Stimulated activated naive CD4-positive, alpha-beta T cell (primary cell): Measurements from ENCODE around the gene SLCO4A1.
A peak's percentile ranks its signal among the peaks of the same experiment; 100 is the strongest.

Experiments
- DNase-seq, 6 experiments: peaks; one replicate each; lab custom pipeline; 2025; lab: John Stamatoyannopoulos, UW

Gene SLCO4A1

GRCh38 chr20:62702013-62702300 lies 59.7 kb downstream of the SLCO4A1 start:
- DNase-seq = no peak

DNA sequence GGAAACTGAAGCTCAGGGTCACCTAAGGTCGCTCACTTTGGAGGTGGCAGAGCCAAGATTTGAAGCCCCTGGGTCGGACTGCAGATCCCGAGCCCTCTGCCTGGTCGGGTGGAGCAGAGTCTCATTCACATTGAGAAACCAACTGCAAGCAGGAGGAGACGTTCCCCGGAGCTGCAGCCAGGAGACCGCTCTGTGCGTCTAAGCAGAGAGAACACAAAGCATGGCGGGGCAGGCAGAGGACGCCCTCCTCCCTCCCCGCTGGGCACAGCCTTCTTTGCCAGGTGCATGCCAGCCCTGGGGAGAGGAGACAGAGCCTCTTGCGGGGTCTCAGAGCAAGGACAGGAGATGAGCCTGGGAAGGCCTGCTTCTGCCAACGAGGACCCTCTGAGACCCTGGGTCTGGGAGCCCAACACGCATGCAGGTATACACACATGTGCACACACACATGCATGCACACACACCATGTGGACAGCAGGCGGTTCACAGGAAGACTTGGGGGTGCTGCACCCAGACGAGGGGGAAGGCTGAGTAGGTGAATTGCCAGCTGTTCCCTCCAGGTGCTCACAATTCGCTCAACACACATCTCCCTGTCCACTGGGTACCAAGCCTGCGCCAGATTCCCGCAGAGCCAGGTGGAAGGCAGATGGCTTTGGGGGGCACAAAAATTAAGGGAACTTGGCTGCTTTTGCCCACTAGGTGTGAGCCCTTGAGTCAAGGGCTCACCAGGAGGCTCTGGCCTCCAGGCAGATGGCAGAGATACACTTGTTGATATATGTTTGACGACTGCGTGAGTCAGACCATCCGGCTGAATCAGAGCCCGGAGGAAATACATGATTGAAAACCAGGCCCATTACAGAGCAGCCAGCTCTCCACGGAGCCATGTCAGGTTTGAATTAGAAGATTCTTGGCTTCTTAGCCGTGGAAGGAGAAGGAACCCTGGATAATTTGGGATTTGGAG lies 60.9 kb downstream of the SLCO4A1 start:
- DNase-seq = no peak

- no peak for DNase-seq
These were observed 61.5 kb downstream of the SLCO4A1 start for GRCh38 chr20:62703853-62704228.

GRCh38 chr20:62704341-62704948 lies 62.1 kb downstream of the SLCO4A1 start:
- no peak for DNase-seq

DNA sequence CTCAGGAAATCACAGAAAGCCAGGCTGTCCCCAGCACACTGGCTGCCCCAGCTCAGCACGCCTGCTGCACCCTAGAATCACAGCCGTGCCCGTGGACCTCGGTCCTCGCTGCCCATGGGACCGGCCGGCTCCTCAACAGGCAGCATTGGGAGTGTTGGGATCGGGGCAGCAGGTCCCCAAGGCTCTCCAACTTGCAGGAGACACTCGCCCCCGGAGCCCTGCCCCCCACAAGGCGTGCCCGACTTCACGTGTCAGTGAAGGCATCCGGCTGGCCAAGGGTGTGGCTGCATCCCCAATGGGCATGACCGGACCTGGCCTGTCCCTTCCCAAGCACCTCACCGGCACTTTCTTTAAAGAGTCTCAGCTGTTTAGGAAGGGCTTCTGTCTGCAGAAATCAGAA lies 63.3 kb downstream of the SLCO4A1 start:
- DNase-seq = no peak

DNA sequence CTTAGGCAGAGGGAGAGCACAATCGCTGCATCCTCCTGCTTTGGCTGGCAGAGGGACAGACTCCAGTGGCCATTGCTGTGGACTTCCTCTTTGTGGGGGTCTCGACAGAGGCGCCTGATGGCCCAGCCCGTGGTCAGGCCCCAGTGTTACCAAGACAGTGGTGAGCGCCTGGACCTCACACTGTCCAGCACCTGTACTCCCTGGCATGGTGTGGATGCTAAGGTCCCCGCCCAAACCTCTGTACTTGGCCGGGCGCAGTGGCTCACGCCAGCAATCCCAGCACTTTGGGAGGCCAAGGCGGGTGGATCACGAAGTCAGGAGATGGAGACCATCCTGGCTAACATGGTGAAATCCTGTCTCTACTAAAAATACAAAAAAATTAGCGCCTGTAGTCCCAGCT lies 64.0 kb downstream of the SLCO4A1 start:
- DNase-seq = no peak

GRCh38 chr20:62706857-62707256 lies 64.6 kb downstream of the SLCO4A1 start:
- DNase-seq = no peak

- DNase-seq = no peak
These were observed 65.1 kb downstream of the SLCO4A1 start for GRCh38 chr20:62707276-62707920.

DNA sequence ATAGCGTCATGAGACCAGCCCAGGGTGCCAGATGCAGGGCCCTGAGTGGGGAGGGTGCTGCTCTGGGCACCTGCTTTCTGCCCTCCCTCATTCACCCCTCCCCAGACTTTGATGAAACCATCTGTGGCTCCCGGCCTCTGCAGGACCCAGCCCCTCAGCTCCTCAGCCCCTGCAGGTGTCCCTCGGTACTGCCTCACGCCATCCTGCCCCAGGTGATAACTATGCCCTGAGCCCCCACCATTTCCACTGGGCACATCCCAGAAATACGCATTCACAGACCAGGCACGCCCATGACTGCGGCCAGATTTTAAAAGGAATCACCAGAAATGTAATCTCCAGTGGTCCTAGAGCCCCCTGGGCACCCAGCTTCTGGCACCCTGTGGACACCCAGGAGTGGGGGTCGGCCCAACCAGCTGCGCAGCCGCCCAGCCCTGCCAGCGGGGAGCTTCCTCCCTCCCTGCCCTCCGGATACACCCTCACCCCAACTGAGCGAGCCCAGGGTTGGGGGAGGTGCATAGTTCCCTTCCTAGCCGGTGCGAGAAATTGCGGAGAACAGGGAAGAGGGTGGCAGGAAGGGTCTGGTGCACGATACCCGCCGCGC lies 65.7 kb downstream of the SLCO4A1 start:
- DNase-seq = peak in 1 of 6 experiments; percentile 11

GRCh38 chr20:62708591-62709536 lies 66.6 kb downstream of the SLCO4A1 start, which contains the start of gene NTSR1:
Gene NTSR1, plus strand, starts transcription at chr20:62708836. Its CDS starts 372 bp downstream, at chr20:62709208.
- peak in 1 of 6 experiments; percentile 9 for DNase-seq

- no peak for DNase-seq
These were observed 67.2 kb downstream of the SLCO4A1 start for GRCh38 chr20:62709537-62709905.

- DNase-seq = no peak
These were observed 68.0 kb downstream of the SLCO4A1 start for GRCh38 chr20:62710221-62710885.

- DNase-seq = no peak
These were observed 68.8 kb downstream of the SLCO4A1 start for GRCh38 chr20:62710886-62711702.

GRCh38 chr20:62711703-62712101 lies 69.4 kb downstream of the SLCO4A1 start:
- DNase-seq = no peak

DNA sequence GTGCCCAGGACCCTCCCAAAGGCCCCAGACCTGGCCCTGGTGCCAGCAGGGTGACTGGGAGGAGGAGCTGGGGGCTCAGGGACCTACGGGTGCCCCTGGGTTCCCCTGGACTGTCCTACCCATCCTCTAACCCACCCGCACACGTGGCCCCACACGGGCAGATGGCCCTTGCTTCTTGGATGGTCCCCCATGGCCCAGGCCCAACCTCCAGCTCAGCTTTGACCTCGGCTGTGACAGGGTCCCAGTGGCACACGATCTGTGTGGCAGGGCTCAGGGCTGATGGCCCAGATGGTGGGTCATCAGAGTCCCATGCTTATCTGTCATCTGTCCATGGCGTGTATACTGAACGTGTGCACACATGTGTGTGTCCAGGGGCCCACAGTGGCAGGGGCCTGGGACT lies 70.3 kb downstream of the SLCO4A1 start:
- DNase-seq = no peak

GRCh38 chr20:62714006-62714405 lies 71.7 kb downstream of the SLCO4A1 start:
- DNase-seq = no peak

- DNase-seq = no peak
These were observed 72.5 kb downstream of the SLCO4A1 start for GRCh38 chr20:62714799-62715198.

DNA sequence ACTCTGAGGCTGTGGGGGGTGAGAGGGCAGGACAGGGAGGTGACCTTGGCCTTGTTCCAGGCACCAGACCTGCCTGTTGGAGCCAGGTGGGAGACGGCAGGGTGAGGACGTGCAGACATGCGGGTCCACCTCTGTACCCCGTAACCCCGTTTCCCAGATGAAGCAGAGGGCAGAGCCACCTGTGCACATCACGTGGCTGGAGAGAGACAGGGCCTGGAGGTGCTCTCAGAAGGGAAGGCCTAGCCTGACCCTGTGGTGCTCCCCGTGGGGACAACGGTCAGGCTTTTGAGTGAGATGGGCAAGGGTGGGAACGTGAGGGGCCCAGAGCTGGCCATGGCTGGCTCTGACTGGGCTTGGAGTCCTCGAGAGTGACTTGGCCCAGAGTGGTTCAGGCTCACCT lies 72.9 kb downstream of the SLCO4A1 start:
- DNase-seq = no peak

DNA sequence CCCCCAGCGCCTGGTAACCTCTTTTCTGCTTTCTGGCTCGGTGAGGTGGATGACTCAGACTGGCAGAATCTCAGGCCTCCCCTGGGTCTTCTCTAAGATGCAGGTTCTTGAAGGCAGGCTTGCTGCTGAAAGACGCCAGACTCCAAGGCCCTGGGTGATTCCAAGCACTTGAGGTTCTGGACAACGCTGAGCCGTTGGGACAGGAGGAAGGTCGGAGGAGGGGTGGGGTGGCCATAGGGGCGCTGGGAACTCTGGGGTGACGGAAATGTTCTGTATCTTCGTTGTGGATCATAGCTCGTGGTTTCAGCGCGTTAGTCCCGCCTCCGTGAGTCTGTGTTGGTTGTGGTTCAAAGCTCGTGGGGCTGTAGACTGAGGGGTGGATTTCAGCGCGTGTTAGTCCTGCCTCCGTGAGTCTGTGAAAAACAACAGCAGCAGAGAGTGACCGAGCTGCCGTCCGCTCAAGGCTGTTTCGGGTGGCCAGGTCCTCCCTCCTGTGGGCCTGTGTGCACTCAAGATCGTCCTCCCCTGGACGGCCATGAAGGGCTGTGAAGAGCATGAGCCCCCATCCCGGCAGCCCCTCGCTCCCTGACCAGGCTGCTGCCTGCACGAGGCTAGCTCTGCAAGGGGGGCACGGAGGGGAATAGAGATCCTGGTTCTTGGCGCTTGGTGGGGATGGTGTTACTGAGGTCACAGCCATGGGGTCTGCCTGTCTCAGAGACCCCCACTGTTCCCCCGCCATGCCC lies 74.1 kb downstream of the SLCO4A1 start:
- peak; percentile 12 to 42 (median 24) for DNase-seq
